Panc1 (cell line): ENCODE measurements around the gene OOEP. TPM values are rescaled to one million over a fixed set of nuclear protein-coding genes. Genes with fewer than 3 reads are reported as not detected.

Experiments used
- ATAC-seq: fragments of 200-7000 bp; cut with Tn5 transposase; 2 replicates; pipeline ENCODE4 v1.9.1; 2020; ENCODE audit warnings: mild to moderate bottlenecking, moderate library complexity
- BruUV-seq: library from RNA; stranded (reverse); fragments of 400-500 nt; replicated peaks from 2 replicates; lab custom pipeline; 2021; lab: Mats Ljungman, UMichigan
- CTCF ChIA-PET: fragments of 300-600 bp; sonication (Branson Sonifier 250); formaldehyde crosslinking; loops from one replicate; lab custom pipeline; 2022; ENCODE audit warnings: antibody characterized with exemption; lab: Charles Lee
- POLR2A ChIA-PET: fragments of 300-600 bp; sonication (Branson Sonifier 250); formaldehyde crosslinking; loops from one replicate; lab custom pipeline; 2022; ENCODE audit warnings: antibody characterized with exemption; lab: Charles Lee
- DNase-seq: peaks from one replicate; pipeline ENCODE4 v3.0.0-alpha.2; 2010; ENCODE audit warnings: low read depth, low spot score
- H3K27ac ChIP-seq: 2 replicates; pipeline ENCODE4 v1.5.1; 2011; ENCODE audit warnings: mild to moderate bottlenecking, low read length, inconsistent platforms
- H3K27me3 ChIP-seq: fragments of 200-500 bp; sonication (Bioruptor generic); 2 replicates; pipeline ENCODE4 v1.6.0; 2014; ENCODE audit warnings: low read length, inconsistent platforms; ENCODE audit not compliant: control insufficient read depth, insufficient read depth
- H3K36me3 ChIP-seq: fragments of 200-500 bp; sonication (Bioruptor generic); 2 replicates; pipeline ENCODE4 v1.5.1; 2014; ENCODE audit warnings: inconsistent platforms, mild to moderate bottlenecking, low read length, moderate library complexity; ENCODE audit not compliant: control insufficient read depth, insufficient read depth
- H3K4me1 ChIP-seq: 2 replicates; pipeline ENCODE4 v1.5.1; 2011; ENCODE audit warnings: inconsistent platforms, mild to moderate bottlenecking, low read length, moderate library complexity; ENCODE audit not compliant: control insufficient read depth, insufficient read depth
- H3K4me3 ChIP-seq, 2 experiments: 2 replicates each; pipeline ENCODE4 v1.5.1; 2011 to 2012; ENCODE audit warnings: low read depth in 2 of 2, low read length in 2 of 2, mild to moderate bottlenecking in 2 of 2, inconsistent platforms in 1 of 2, moderate library complexity in 1 of 2
- H3K9me3 ChIP-seq: fragments of 200-500 bp; sonication (Bioruptor generic); 2 replicates; pipeline ENCODE4 v1.5.1; 2014; ENCODE audit warnings: low read depth, mild to moderate bottlenecking, inconsistent platforms, low read length, moderate library complexity; ENCODE audit not compliant: control insufficient read depth, insufficient read depth
- CTCF ChIP-seq: fragments of 450-650 bp; IDR thresholded peaks from 2 replicates; pipeline ENCODE4 v1.5.1; 2017; ENCODE audit warnings: mild to moderate bottlenecking
- POLR2AphosphoS5 ChIP-seq: IDR thresholded peaks from 2 replicates; pipeline ENCODE4 v1.6.1; 2012; ENCODE audit warnings: mild to moderate bottlenecking, low read depth, low read length, moderate library complexity
- REST ChIP-seq, 2 experiments: IDR thresholded peaks; 2 replicates each; pipeline ENCODE4 v1.6.1; 2011 to 2012; ENCODE audit warnings: low read depth in 2 of 2, control low read depth in 1 of 2, low read length in 1 of 2, mild to moderate bottlenecking in 1 of 2, moderate library complexity in 1 of 2; ENCODE audit not compliant: insufficient read depth in 1 of 2
- SIN3A ChIP-seq: IDR thresholded peaks from 2 replicates; pipeline ENCODE4 v1.6.1; 2012; ENCODE audit warnings: low read depth, mild to moderate bottlenecking, low read length, moderate library complexity, borderline replicate concordance; ENCODE audit not compliant: insufficient read depth
- TCF7L2 ChIP-seq: IDR thresholded peaks from 2 replicates; pipeline ENCODE4 v1.6.1; 2011; ENCODE audit warnings: mild to moderate bottlenecking, low read depth, low read length, inconsistent platforms
- in situ Hi-C: cut with HindIII; loops from 2 replicates; pipeline ENCODE4 v1.10.0; 2016; ENCODE audit warnings: low sequenced_read_pairs, low pct_unique_long_range_greater_than_20kb
- intact Hi-C: fragments of 100-400 bp; cut with micrococcal nuclease; formaldehyde crosslinking; loops from one replicate; pipeline ENCODE4 v1.10.0; 2022; ENCODE audit not compliant: unreplicated experiment
- total RNA-seq: library from RNA; stranded (reverse); gene quantifications from one replicate; pipeline ENCODE4 v1.2.1, GENCODE V29; 2021; ENCODE audit not compliant: unreplicated experiment

Gene OOEP
- total RNA-seq, 1 experiment from 2014 or later = 10.6 TPM

- BruUV-seq = no TSS peak
- Histone ChIP-seq H3K27me3 (no peaks in the 10 kb centered on the region), H3K9me3 (no peaks in the 10 kb centered on the region), H3K27ac (no peak overlapping the region), H3K4me3 (no peak overlapping the region), H3K4me1 (peaks cover 8% of the 10 kb centered on the region; the same call in 1 of the 2 replicates), H3K36me3 (peaks cover 7% of the 10 kb centered on the region; the same call in 1 of the 2 replicates)
- CTCF ChIA-PET = no interaction called here
- POLR2A ChIA-PET = no interaction called here
- ATAC-seq (no peak), DNase-seq (no peak)
- no peak for TF ChIP-seq TCF7L2
- no peak for TF ChIP-seq REST (IDR thresholded peaks at IDR 0.05; ENCODE audit: insufficient read depth in 1 of 2, low read depth in 2 of 2, low read length in 1 of 2)
- TF ChIP-seq POLR2AphosphoS5 = no peak
- TF ChIP-seq SIN3A = no peak
- no peak for TF ChIP-seq CTCF
- intact Hi-C loops = no loop called here
- in situ Hi-C loops = no loop called here
Observed at GRCh38 chr6:73400656-73401055, 31.0 kb upstream of the OOEP start.

- Histone ChIP-seq H3K27me3 (no peaks in the 10 kb centered on the region), H3K36me3 (peaks cover 2% of the 10 kb centered on the region; the same call in 1 of the 2 replicates), H3K9me3 (no peaks in the 10 kb centered on the region), H3K4me3 (peak overlapping the region; percentile 62 to 78), H3K27ac (peak overlapping the region; percentile 90), H3K4me1 (peaks cover 14% of the 10 kb centered on the region)
- in situ Hi-C loops (no loop called here), intact Hi-C loops (no loop called here)
- no TSS peak for BruUV-seq
- ATAC-seq (no peak), DNase-seq (no peak)
- POLR2A ChIA-PET = interaction anchor here (0.5 to 1.5 kb wide), 4 partner anchors 11 to 119 kb away, joined by 3 to 4 read pairs (median 4); partner anchors contain the start of gene MTO1
- TF ChIP-seq CTCF (no peak), TCF7L2 (no peak), SIN3A (no peak), REST (IDR thresholded peaks at IDR 0.05; ENCODE audit: insufficient read depth in 1 of 2, low read depth in 2 of 2, low read length in 1 of 2) (no peak), POLR2AphosphoS5 (no peak)
- CTCF ChIA-PET = interaction anchor here (1.1 kb wide), 1 partner anchor 257 kb away, joined by 3 read pairs; no protein-coding TSS in a partner anchor
Observed at GRCh38 chr6:73395875-73396274, 26.2 kb upstream of the OOEP start.
